Measurements from ENCODE around the gene PACS1.

GRCh38 chr11:66150140-66150539, 80.1 kb downstream of the PACS1 start:
- TF ChIP-seq CTCF (IDR thresholded peaks at IDR 0.05): no peak
- no peak for TF ChIP-seq POLR2A (IDR thresholded peaks at IDR 0.05)

Data from right lobe of liver (tissue), 4 donors.